ENCODE data around the gene FHL3. TPM values are rescaled to one million over a fixed set of nuclear protein-coding genes. Genes with fewer than 3 reads are reported as not detected.

FHL3 gene, protein sequence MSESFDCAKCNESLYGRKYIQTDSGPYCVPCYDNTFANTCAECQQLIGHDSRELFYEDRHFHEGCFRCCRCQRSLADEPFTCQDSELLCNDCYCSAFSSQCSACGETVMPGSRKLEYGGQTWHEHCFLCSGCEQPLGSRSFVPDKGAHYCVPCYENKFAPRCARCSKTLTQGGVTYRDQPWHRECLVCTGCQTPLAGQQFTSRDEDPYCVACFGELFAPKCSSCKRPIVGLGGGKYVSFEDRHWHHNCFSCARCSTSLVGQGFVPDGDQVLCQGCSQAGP
- 7.2 and 11.5 TPM in 2 replicates for total RNA-seq (2012; rRNA removed)
- polyA plus RNA-seq (2012; rRNA removed) = 26.0 and 27.1 TPM in 2 replicates
- 25.2 and 47.0 TPM in 2 replicates for polyA plus RNA-seq (2012; cell fraction: cytosol; rRNA removed)
- 24.2 and 52.9 TPM in 2 replicates for polyA plus RNA-seq (2012; cell fraction: nucleus; rRNA removed; ENCODE audit: low replicate concordance)
- percentile 86 among the genes with signal in this experiment for Bru-seq, nascent RNA
- percentile 77 among the genes with signal in this experiment for BruChase-seq, experiment 1, labeled RNA remaining after a 6-hour chase
- percentile 74 among the genes with signal in this experiment for BruChase-seq, experiment 2, labeled RNA remaining after a 2-hour chase
- long read RNA-seq, transcript FHL3-201 (6 exons, 1,647 nt) = major isoform, 6 of 19 reads
- long read RNA-seq, partial matches to known transcripts = 1 of 19 reads
- long read RNA-seq, other reads (novel, unspliced or antisense) = 8 of 19 reads

- H3K4me1 ChIP-seq (ENCODE audit: control insufficient read depth, insufficient read depth, low read length) = peaks cover 18% of the 10 kb centered on the region
- dilution Hi-C loops (cut with HindIII; ENCODE audit: low sequenced_read_pairs, unreplicated experiment) = no loop called here
- H3K27me3 ChIP-seq (ENCODE audit: control insufficient read depth, insufficient read depth, low read length) = no peaks in the 10 kb centered on the region
- H2AFZ ChIP-seq (replicated peaks; ENCODE audit: low read length, poor library complexity) = peak within 1 kb of the TSS; percentile 89
- H4K20me1 ChIP-seq (ENCODE audit: insufficient read depth, low read length) = peaks cover 14% of the 10 kb centered on the region; the same call in 1 of the 2 replicates
- peak within 1 kb of the TSS; percentile 92 for H3K4me3 ChIP-seq (ENCODE audit: insufficient read depth, low read depth, low read length)
- BruUV-seq (replicated peaks) = no TSS peak
- ATAC-seq (ENCODE audit: low read depth) (peak; percentile 61), DNase-seq (peak; percentile 33)
- H2BK20ac ChIP-seq (ENCODE audit: low read depth, low read length) = no peak within 1 kb of the TSS
- 2% methylated on average over 8 of the region's 83 CpGs; no CpG with 5 or more reads in 1 of the 2 experiments for WGBS, 2 experiments (ENCODE audit: extremely low coverage in 2 of 2, insufficient read length in 1 of 2)
- H4K91ac ChIP-seq (ENCODE audit: insufficient read depth, low read depth, low read length) = peak within 1 kb of the TSS; percentile 89
- H3K36me3 ChIP-seq (ENCODE audit: control insufficient read depth, insufficient read depth, low read length) = no peaks in the 10 kb centered on the region
- POLR2A ChIA-PET (ENCODE audit: unreplicated experiment) = interaction anchor here (0.6 kb wide), 1 partner anchor 1248 kb away, joined by 5 read pairs; no protein-coding TSS in a partner anchor
- peaks cover 15% of the 10 kb centered on the region for H3K9me1 ChIP-seq (ENCODE audit: insufficient read depth, low read length)
- H3K23ac ChIP-seq (ENCODE audit: low read depth, low read length) = peak within 1 kb of the TSS; percentile 99
- H2AK9ac ChIP-seq (replicated peaks; ENCODE audit: low read depth, low read length, poor library complexity) = peak within 1 kb of the TSS; percentile 91
- H3K4me2 ChIP-seq (ENCODE audit: low read depth, low read length) = peak within 1 kb of the TSS; percentile 74
- in situ Hi-C loops (cut with MboI; ENCODE audit: low sequenced_read_pairs) = loop anchor here (25.0 kb wide), 3 partner anchors 418 to 1543 kb away; partner anchors contain the start of genes GNL2, MRPS15 and OSCP1
- H3K27ac ChIP-seq (ENCODE audit: insufficient read depth, low read length) = peak within 1 kb of the TSS; percentile 88
- H3K9me3 ChIP-seq (ENCODE audit: control insufficient read depth, insufficient read depth, low read length) = no peaks in the 10 kb centered on the region
- CTCF ChIA-PET = no interaction called here
- peak within 1 kb of the TSS; percentile 65 for H3K18ac ChIP-seq (ENCODE audit: low read depth, low read length)
- intact Hi-C loops (cut with micrococcal nuclease) = no loop called here
- peak within 1 kb of the TSS; percentile 29 for H2BK5ac ChIP-seq (ENCODE audit: low read depth, low read length, poor library complexity, severe bottlenecking)
- H3K79me1 ChIP-seq (ENCODE audit: low read depth in 1 of 2, low read length in 2 of 2) = peaks cover 11 to 41% of the 10 kb centered on the region in 2 experiments; a peak in 3 of 4 replicates
- peak within 1 kb of the TSS; percentile 59; the same call in 1 of the 3 replicates for H2BK15ac ChIP-seq (ENCODE audit: low read depth, low read length)
- peak within 1 kb of the TSS; percentile 49 for H2BK120ac ChIP-seq (ENCODE audit: low read depth, low read length)
- H4K8ac ChIP-seq (ENCODE audit: low read depth in 2 of 2, low read length in 2 of 2) = peak within 1 kb of the TSS; percentile 46 to 87
- H3K9ac ChIP-seq (ENCODE audit: low read depth, low read length) = peak within 1 kb of the TSS; percentile 99
- peak within 1 kb of the TSS; percentile 46 for H4K5ac ChIP-seq (ENCODE audit: low read depth, low read length)
- H3K4ac ChIP-seq (ENCODE audit: low read depth, low read length) = peak within 1 kb of the TSS; percentile 93
- peak within 1 kb of the TSS; percentile 90 for H2AK5ac ChIP-seq (ENCODE audit: low read depth, low read length)
- H3K56ac ChIP-seq (ENCODE audit: extremely low read depth, insufficient read depth, low read length) = peak within 1 kb of the TSS; percentile 47
- H3K14ac ChIP-seq (replicated peaks; ENCODE audit: low read depth, low read length) = peak within 1 kb of the TSS; percentile 97
- TF ChIP-seq, protein P1, sequence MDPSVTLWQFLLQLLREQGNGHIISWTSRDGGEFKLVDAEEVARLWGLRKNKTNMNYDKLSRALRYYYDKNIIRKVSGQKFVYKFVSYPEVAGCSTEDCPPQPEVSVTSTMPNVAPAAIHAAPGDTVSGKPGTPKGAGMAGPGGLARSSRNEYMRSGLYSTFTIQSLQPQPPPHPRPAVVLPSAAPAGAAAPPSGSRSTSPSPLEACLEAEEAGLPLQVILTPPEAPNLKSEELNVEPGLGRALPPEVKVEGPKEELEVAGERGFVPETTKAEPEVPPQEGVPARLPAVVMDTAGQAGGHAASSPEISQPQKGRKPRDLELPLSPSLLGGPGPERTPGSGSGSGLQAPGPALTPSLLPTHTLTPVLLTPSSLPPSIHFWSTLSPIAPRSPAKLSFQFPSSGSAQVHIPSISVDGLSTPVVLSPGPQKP (IDR thresholded peaks at IDR 0.05; ENCODE audit: borderline replicate concordance, low read depth, low read length) = no peak
- no peak for TF ChIP-seq USF2 (IDR thresholded peaks at IDR 0.05; ENCODE audit: low read depth, low read length)
- TF ChIP-seq FOS (IDR thresholded peaks at IDR 0.05; ENCODE audit: low read depth, low read length) = no peak
- no peak for TF ChIP-seq RAD21 (IDR thresholded peaks at IDR 0.05; ENCODE audit: low read length)
- TF ChIP-seq, protein P2, sequence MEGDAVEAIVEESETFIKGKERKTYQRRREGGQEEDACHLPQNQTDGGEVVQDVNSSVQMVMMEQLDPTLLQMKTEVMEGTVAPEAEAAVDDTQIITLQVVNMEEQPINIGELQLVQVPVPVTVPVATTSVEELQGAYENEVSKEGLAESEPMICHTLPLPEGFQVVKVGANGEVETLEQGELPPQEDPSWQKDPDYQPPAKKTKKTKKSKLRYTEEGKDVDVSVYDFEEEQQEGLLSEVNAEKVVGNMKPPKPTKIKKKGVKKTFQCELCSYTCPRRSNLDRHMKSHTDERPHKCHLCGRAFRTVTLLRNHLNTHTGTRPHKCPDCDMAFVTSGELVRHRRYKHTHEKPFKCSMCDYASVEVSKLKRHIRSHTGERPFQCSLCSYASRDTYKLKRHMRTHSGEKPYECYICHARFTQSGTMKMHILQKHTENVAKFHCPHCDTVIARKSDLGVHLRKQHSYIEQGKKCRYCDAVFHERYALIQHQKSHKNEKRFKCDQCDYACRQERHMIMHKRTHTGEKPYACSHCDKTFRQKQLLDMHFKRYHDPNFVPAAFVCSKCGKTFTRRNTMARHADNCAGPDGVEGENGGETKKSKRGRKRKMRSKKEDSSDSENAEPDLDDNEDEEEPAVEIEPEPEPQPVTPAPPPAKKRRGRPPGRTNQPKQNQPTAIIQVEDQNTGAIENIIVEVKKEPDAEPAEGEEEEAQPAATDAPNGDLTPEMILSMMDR (conservative IDR thresholded peaks at IDR 0.05; ENCODE audit: low read depth, low read length) = no peak
- peak; percentile 53; the same call in 1 of the 2 replicates for TF ChIP-seq MAZ (IDR thresholded peaks at IDR 0.05; ENCODE audit: borderline replicate concordance, low read depth, low read length)
- TF ChIP-seq CHD1 (IDR thresholded peaks at IDR 0.05; ENCODE audit: low read depth, low read length) = no peak
- TF ChIP-seq NFE2L2 (IDR thresholded peaks at IDR 0.05; ENCODE audit: low read depth, low read length) = no peak
- TF ChIP-seq SMC3 (IDR thresholded peaks at IDR 0.05; ENCODE audit: low read depth, low read length) = no peak
Measured at GRCh38 chr1:38005195-38006007, at the start of gene FHL3. Gene FHL3 (minus strand): TSS chr1:38005514. CDS start chr1:37999412, 6,102 bp downstream.

All from IMR-90 (cell line).